GM10266 (cell line): ENCODE data around the gene ODAD2.
"Not testable (repeated sequence)": the region's sequence is repeated elsewhere in the genome, so short reads cannot be mapped to it uniquely, and the experiment has no call there.

Experiments used
- DNase-seq: peaks from one replicate; pipeline ENCODE4 v3.0.0; 2012; ENCODE audit errors: extremely low spot score
- TF ChIP-seq, protein P1 (sequence below): IDR thresholded peaks from 2 replicates; pipeline ENCODE4 v1.5.1; 2012; ENCODE audit warnings: mild to moderate bottlenecking, low read depth; ENCODE audit not compliant: control insufficient read depth, insufficient read depth; ENCODE audit errors: missing control alignments

The ODAD2 gene

DNA sequence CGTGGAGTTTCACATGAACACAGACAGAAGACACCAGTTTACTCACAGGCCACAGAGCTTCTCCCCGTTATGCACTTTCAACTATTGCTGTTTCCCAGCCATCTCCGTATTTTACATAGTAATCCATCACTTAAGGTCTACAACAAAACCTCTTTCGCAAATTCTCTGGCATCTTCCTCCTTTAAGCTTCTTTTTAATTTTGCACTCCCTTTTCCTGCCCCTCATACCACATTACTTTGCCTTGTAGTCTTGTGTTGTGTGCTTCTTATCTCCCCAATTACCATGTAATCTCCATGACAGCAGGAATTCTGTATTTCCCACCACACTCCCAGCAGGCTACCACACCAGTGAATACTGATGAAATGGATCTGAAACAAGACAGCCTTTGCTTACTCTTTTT is 87.3 kb downstream of the ODAD2 start:
- TF ChIP-seq, protein P1, sequence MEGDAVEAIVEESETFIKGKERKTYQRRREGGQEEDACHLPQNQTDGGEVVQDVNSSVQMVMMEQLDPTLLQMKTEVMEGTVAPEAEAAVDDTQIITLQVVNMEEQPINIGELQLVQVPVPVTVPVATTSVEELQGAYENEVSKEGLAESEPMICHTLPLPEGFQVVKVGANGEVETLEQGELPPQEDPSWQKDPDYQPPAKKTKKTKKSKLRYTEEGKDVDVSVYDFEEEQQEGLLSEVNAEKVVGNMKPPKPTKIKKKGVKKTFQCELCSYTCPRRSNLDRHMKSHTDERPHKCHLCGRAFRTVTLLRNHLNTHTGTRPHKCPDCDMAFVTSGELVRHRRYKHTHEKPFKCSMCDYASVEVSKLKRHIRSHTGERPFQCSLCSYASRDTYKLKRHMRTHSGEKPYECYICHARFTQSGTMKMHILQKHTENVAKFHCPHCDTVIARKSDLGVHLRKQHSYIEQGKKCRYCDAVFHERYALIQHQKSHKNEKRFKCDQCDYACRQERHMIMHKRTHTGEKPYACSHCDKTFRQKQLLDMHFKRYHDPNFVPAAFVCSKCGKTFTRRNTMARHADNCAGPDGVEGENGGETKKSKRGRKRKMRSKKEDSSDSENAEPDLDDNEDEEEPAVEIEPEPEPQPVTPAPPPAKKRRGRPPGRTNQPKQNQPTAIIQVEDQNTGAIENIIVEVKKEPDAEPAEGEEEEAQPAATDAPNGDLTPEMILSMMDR = no peak
- no peak for DNase-seq

DNA sequence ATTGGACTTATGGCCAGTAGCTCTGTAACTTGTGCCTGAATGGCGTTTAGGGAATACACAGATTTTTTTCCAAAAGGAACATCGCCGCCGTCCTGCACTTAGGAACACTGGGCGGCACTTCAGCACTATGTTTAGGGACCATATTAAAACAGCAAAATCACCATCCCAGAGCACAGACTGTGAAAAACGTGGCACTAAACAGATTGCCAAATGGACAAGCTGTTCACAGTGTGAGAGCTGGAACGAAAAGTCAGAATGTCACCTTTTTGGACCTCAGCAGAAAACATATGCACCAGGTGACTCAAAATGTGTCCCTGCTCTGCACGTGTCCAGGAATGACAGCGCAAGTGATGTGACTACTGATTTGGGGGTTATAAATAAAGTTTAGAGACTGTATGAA is 87.9 kb downstream of the ODAD2 start:
- TF ChIP-seq, protein P1 = no peak
- DNase-seq = no peak

DNA sequence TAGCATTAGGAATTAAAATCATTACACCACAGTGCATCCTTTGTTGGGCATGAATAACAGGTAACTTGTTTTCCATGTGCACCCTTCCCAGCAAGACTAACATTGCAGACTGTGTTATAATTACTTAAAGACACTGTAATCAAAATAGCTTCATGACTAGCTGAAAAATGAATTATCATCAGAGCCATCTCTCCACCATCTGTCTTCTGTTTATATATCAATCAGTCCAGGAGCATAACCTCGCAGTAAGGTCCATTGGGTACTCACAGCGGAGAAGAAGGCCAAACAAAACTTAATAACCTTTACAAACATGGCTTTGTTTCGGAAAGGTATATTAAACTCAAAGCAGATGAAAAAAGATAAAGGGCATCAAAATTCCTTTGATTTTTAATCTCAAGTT is 90.6 kb downstream of the ODAD2 start:
- no peak for DNase-seq
- TF ChIP-seq, protein P1 = no peak

DNA sequence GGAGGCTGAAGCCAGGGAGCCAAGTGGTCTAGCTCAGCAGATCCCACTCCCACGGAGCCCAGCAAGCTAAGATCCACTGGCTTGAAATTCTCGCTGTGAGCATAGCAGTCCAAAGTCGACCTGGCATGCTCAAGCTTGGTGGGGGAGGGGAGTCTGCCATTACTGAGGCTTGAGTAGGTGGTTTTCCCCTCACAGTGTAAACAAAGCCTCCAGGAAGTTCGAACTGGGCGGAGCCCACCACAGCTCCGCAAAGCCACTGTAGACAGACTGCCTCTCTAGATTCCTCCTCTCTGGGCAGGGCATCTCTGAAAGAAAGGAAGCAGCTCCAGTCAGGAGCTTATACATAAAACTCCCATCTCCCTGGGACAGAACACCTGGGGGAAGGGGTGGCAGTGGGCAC is 99.4 kb downstream of the ODAD2 start:
- not testable (repeated sequence) for DNase-seq

DNA sequence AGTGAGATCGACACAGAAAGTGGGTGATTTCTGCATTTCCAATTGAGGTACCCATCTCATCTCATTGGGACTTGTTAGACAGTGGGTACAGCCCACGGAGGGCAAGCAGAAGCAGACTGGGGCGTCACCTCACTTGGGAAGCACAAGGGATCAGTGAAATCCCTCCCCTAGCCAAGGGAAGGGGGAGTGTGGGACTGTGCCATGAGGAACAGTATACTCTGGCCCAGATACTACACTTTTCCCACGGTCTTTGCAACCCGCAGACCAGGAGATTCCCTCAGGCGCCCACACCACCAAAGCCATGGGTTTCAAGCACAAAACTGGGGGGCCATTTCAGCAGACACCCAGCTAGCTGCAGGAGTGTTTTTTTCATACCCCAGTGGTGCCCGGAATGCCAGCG is 99.8 kb downstream of the ODAD2 start:
- DNase-seq = no peak
- TF ChIP-seq, protein P1 = no peak

DNA sequence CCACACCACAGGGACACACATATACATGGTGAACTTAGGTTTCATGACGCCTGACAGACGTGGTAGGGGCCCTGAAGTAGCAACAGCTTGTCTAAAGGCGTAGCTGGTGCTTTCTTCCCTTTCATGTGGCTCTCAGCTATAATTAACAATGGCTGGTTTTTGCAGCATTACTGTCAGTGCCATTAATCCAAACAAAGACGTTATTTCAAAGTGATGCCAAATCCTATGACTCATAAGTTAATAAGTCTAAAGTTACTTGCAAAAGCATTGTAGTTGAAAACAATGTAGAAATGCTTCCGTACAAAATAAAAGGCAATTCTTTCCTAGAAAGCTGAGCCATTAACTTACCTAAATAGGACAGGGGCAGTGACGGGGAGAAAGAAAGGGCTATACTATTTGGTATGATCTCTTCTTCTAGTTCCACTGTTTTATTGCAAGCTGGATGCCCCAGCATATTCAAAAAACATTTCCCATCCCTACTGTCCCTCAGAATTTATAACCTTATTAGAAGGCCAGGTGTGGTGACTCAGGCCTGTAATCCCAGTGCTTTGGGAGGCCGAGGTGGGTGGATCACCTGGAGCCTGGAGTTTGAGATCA is 105.4 kb downstream of the ODAD2 start:
- DNase-seq = no peak

DNA sequence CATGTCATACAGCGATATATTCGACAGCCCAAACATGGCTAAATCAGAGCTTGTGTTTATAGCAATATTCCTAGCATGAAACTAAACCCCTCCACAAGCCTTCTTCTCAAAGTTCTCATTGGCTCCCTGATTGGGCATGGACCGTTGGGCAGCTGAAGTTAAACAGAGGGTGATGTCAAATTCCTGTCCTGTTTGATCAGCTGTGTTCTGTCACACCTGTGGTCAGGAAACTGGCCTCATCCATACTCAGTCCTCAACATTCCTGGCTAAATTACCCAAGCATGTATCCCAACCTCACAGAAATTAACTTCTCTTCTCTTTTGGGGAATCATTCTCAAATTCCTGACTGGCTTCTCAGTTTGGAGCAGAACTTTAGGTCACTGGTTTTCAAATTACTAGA is 107.9 kb downstream of the ODAD2 start:
- DNase-seq = no peak
- TF ChIP-seq, protein P1 = no peak

More for the DNA sequence above, 105.4 kb downstream of the ODAD2 start:
- TF ChIP-seq, protein P1 = no peak

DNA sequence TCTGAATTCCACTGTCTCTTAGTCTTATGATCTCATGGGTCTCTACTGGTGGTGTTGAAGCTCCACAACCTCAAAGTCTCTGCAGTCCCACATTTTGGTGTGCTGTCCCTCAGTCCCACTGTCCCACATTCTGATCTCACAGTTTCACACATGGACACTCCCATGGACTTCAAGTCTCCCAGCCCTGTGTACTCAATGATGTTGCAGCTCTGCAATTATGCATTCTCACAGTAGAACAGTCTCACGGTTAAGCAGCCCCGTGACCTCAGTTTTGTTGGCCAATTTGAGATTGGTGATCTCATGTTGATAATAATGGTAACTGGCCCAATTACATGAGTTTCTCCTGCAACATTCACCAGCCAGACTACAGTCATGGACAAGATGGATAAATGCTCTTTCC is 109.4 kb downstream of the ODAD2 start:
- TF ChIP-seq, protein P1 = no peak
- DNase-seq = no peak
